T-helper 17 cell (primary cell): ENCODE data around the gene SYT9. TPM values are rescaled to one million over a fixed set of nuclear protein-coding genes. Genes with fewer than 3 reads are reported as not detected.

Source experiments
- ATAC-seq: fragments of 150-1000 bp; cut with Tn5 transposase; 2 replicates; pipeline ENCODE4 v1.10.0; 2021; ENCODE audit warnings: mild to moderate bottlenecking, moderate library complexity
- DNase-seq, 3 donors: peaks; one replicate each; pipeline versions ENCODE4 v3.0.0 to v3.0.0-alpha.2; 2020 to 2021
- H3K9me3 ChIP-seq: one replicate; pipeline ENCODE4 v1.7.0; 2013; ENCODE audit warnings: low read length, mild to moderate bottlenecking; ENCODE audit not compliant: control insufficient read depth, poor library complexity, severe bottlenecking
- H3K27ac Mint-ChIP-seq: one replicate; pipeline ENCODE4 v1.8.0; 2022; ENCODE audit warnings: mild to moderate bottlenecking, moderate library complexity, mixed read lengths
- H3K27me3 Mint-ChIP-seq: one replicate; pipeline ENCODE4 v1.8.0; 2022; ENCODE audit warnings: mixed read lengths
- H3K36me3 Mint-ChIP-seq: one replicate; pipeline ENCODE4 v1.8.0; 2022; ENCODE audit warnings: low read depth, mixed read lengths
- H3K4me1 Mint-ChIP-seq: one replicate; pipeline ENCODE4 v1.8.0; 2022; ENCODE audit warnings: mild to moderate bottlenecking, mixed read lengths
- H3K4me3 Mint-ChIP-seq: one replicate; pipeline ENCODE4 v1.8.0; 2022; ENCODE audit warnings: mild to moderate bottlenecking, moderate library complexity, mixed read lengths
- total RNA-seq, 4 donors: library from RNA in 2 of 4; stranded (reverse) in 2 of 4; gene quantifications; one replicate each; pipeline ENCODE4 v1.2.3 and lab custom pipeline; 2022 to 2026

The SYT9 gene, protein sequence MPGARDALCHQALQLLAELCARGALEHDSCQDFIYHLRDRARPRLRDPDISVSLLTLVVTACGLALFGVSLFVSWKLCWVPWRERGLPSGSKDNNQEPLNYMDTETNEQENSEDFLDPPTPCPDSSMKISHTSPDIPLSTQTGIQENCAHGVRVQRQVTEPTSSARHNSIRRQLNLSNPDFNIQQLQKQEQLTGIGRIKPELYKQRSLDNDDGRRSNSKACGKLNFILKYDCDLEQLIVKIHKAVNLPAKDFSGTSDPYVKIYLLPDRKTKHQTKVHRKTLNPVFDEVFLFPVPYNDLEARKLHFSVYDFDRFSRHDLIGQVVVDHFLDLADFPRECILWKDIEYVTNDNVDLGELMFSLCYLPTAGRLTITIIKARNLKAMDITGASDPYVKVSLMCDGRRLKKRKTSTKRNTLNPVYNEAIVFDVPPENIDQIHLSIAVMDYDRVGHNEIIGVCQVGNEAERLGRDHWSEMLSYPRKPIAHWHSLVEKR
- total RNA-seq (not detected), total RNA-seq (lab: John Stamatoyannopoulos, UW) (0 to 0.58 reads per million in 2 donors)

DNA sequence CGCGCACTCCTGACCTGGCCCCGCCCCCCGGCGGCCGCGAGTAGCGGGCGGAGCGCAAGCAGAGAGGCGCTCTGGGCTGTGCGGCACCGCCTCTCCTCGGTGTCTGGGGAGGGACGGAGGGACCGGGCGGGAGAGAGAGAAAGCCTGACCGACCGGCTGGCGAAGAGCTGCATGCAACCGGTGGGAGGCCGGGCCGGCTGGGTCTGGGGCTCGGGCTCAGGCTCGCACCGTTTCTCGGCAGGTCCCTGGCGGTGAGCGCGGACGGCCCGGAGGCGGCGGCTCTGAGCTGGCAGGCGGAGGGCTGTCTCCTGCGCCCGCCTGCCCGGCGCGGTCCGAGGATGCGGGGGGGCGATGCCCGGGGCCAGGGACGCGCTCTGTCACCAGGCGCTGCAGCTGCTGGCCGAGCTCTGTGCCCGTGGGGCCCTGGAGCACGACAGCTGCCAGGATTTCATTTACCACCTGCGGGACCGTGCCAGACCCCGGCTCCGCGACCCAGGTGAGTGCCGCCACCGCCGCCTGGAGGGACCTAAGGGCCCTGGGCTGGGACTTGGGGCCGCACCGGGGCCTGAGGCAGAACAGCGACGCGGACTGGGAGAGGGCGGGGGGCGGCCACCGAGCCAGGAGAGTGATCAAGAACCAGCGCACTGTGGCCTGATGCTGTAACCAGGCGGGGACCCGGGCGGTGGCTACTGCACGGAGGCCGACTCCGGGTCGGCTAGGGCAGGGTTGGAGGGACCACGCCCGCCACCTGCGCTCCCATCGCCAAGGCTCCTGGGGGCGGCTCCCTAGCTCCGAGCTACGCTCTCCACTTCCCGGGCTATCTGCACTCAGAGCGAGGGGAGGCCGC, at the start of gene SYT9:
TSS of gene SYT9 (plus strand) at position 69 of the 847 bp plus-strand sequence. CDS start at position 352, 283 bp downstream.
- Mint-ChIP-seq H3K27ac (no peak within 1 kb of the TSS), H3K4me1 (no peaks in the 10 kb centered on the region), H3K4me3 (peak within 1 kb of the TSS; percentile 72), H3K27me3 (peaks cover 49% of the 10 kb centered on the region), H3K36me3 (peaks cover 2% of the 10 kb centered on the region)
- H3K9me3 ChIP-seq = no peaks in the 10 kb centered on the region
- ATAC-seq (peak; percentile 50), DNase-seq (peak in 1 of 3 donors; percentile 11)

DNA sequence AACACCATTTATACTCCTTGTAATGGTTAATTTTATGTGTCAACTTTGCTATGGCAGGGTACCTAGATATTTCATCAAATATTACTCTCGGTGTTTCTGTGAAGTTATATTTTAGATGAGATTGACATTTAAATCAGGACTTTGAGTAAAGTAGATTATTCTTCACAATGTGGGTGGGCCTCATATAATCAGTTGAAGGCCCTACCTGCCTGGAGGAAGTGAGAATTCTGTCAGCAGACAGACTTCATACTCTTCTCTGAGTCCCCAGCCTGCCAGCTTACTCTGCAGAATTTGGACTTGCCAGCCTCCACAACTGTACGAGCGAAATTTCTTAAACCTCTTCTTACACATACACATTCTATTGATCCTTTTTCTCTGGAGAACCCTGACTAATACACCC, 49.3 kb upstream of the SYT9 start:
- H3K9me3 ChIP-seq = no peaks in the 10 kb centered on the region
- no peaks in the 10 kb centered on the region for H3K36me3 Mint-ChIP-seq
- no peak for DNase-seq
- H3K4me1 Mint-ChIP-seq = no peaks in the 10 kb centered on the region
- no peak overlapping the region for H3K4me3 Mint-ChIP-seq
- no peak for ATAC-seq
- no peak overlapping the region for H3K27ac Mint-ChIP-seq
- H3K27me3 Mint-ChIP-seq = peaks cover 46% of the 10 kb centered on the region

DNA sequence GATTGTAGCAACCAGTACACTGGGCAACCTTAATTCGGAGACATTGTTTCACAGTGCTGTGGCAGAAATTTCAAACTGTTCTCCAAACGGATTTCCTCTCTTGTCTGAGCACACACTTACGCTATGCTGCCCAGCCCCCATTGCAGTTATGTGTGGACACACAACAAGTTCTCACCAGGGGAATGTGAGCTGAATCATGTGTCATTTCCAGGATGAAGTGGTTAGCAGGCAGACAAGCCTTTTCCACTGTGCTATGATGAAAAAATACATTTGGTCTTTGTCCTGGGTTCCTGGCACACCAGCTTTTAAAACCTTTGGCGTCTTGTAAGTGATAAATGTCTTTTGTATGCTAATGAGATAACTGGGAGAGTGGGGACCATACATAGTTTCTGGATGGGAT, 46.9 kb upstream of the SYT9 start:
- Mint-ChIP-seq H3K36me3 (no peaks in the 10 kb centered on the region), H3K27me3 (peaks cover 49% of the 10 kb centered on the region), H3K27ac (no peak overlapping the region), H3K4me1 (no peaks in the 10 kb centered on the region), H3K4me3 (no peak overlapping the region)
- DNase-seq (no peak), ATAC-seq (no peak)
- H3K9me3 ChIP-seq = no peaks in the 10 kb centered on the region

DNA sequence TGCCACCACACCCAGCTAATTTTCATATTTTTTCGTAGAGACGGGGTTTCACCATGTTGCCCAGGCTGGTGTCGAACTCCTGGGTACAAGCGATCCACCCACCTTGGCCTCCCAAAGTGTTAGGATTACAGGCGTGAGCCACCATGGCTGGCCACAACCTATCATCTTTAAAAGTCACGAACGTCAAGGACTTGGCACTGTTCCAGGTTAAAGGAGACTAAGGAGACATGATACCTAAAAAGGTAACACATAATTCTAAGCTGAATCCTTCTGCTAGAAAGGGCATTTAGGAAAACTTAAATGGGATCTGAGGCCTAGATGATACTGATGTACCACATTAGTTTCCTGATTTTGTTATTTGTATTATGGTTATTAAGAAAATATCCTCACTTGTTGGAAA, 43.3 kb upstream of the SYT9 start:
- Mint-ChIP-seq H3K4me1 (no peaks in the 10 kb centered on the region), H3K27ac (no peak overlapping the region), H3K4me3 (no peak overlapping the region), H3K27me3 (peaks cover 72% of the 10 kb centered on the region), H3K36me3 (no peaks in the 10 kb centered on the region)
- ATAC-seq = no peak
- no peaks in the 10 kb centered on the region for H3K9me3 ChIP-seq
- DNase-seq = no peak

DNA sequence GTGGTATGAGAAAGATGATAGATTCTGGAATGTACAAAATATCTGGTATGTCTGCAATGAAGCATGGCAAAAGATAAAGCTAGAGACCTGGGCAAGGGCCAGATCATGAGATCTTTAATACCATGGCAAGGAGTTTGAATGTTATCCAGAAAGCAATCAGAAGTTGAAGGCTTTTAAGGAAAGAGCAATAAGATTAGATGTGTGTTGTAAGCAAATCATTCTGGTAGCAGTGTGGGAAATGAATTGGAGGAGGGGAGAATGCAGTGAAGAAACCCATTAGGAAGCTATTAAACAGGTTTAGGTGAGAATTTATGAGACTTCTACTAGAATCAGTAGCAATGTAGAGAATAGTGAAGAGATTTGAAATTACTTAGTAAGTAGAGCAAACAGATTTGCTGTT, 32.2 kb upstream of the SYT9 start:
- ATAC-seq = no peak
- DNase-seq = no peak
- peaks cover 1% of the 10 kb centered on the region for H3K4me1 Mint-ChIP-seq
- no peaks in the 10 kb centered on the region for H3K9me3 ChIP-seq
- no peak overlapping the region for H3K4me3 Mint-ChIP-seq
- H3K36me3 Mint-ChIP-seq = no peaks in the 10 kb centered on the region
- H3K27ac Mint-ChIP-seq = no peak overlapping the region
- peaks cover 58% of the 10 kb centered on the region for H3K27me3 Mint-ChIP-seq

DNA sequence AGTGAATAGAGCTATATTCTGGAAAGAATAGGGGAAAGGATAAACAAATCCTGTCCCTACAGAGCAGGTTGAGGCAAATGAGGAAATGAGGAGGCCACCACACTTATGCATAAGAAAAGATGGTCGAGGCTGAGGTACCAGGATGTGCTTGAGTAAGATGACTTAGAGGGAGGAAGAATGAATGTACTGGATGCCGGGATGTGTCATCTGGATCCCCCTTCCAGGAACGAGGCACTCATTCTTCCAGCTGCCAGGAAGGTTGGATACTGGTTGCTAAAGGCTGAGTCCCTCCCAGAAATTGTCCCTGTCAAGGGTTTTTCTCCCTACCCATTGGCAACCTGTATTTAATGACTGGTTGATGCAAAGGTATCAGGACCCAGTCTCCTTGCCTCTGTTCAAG, 31.1 kb upstream of the SYT9 start:
- H3K4me3 Mint-ChIP-seq = no peak overlapping the region
- H3K4me1 Mint-ChIP-seq = no peaks in the 10 kb centered on the region
- H3K9me3 ChIP-seq = no peaks in the 10 kb centered on the region
- H3K27ac Mint-ChIP-seq = no peak overlapping the region
- peaks cover 48% of the 10 kb centered on the region for H3K27me3 Mint-ChIP-seq
- DNase-seq (no peak), ATAC-seq (no peak)
- no peaks in the 10 kb centered on the region for H3K36me3 Mint-ChIP-seq

DNA sequence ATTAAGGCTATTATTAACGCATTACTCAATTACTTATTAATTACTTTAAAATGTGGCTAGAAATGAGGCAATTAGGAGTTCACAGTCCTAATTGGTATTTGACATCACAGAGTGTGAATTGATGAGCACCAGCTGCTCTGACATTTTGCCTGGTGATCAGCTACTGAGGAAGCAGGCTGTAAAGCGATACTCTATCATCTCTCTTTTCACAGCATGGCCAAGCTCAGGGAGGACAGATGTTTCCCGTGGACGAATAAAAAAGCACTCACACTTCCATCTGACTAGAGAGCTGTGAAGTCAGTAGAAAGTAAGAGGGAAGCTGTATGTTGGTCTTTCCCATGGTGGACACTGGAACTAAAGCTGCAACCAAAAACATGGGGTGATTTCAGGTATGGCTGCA, 29.1 kb upstream of the SYT9 start:
- ATAC-seq = no peak
- H3K4me1 Mint-ChIP-seq = no peaks in the 10 kb centered on the region
- H3K27me3 Mint-ChIP-seq = peaks cover 46% of the 10 kb centered on the region
- no peak for DNase-seq
- no peak overlapping the region for H3K27ac Mint-ChIP-seq
- no peak overlapping the region for H3K4me3 Mint-ChIP-seq
- H3K36me3 Mint-ChIP-seq = no peaks in the 10 kb centered on the region
- H3K9me3 ChIP-seq = no peaks in the 10 kb centered on the region

DNA sequence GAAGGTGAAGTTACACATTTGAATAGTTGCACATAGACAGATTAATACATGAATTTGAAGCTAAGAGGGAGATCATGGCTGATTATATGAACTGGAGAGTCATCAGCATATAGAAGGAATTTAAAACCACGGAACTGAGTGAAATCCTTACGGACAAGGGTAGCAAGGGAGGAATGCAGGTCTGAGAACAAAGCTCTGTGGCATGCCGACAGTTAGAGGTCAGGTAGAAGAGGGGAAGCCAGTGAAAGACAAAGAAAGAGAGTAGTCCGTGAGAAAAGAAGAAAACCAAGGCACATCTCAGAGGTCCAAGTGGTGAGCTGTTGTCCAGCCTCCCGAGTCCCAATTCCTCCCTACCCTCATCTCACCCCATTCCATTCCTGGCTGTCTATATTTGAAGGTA, 11.8 kb upstream of the SYT9 start:
- H3K27ac Mint-ChIP-seq = no peak overlapping the region
- H3K4me1 Mint-ChIP-seq = peaks cover 3% of the 10 kb centered on the region
- peaks cover 65% of the 10 kb centered on the region for H3K27me3 Mint-ChIP-seq
- DNase-seq (no peak), ATAC-seq (no peak)
- H3K36me3 Mint-ChIP-seq = peaks cover 4% of the 10 kb centered on the region
- no peaks in the 10 kb centered on the region for H3K9me3 ChIP-seq
- no peak overlapping the region for H3K4me3 Mint-ChIP-seq

DNA sequence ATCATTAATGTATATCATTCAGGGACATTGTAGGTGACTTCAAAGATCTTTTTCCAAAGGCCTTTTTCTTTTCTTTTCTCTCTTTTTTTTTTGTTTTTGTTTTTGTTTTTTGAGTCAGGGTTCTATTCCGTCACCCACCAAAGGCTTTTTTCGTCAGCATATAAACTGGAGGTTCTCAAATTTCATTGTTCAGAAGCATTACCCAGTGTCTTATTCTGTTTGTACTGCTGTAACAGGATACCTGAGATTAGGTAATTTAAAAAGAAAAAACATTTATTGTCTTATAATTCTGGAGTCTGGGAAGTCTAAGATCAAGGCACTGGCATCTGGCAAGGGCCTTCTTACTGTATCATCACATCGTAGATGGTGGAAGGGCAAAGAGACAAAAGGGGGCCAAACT, 6.4 kb upstream of the SYT9 start:
- no peak overlapping the region for H3K27ac Mint-ChIP-seq
- ATAC-seq = no peak
- peaks cover 37% of the 10 kb centered on the region for H3K27me3 Mint-ChIP-seq
- no peak overlapping the region for H3K4me3 Mint-ChIP-seq
- no peak for DNase-seq
- H3K9me3 ChIP-seq = no peaks in the 10 kb centered on the region
- peaks cover 2% of the 10 kb centered on the region for H3K36me3 Mint-ChIP-seq
- H3K4me1 Mint-ChIP-seq = peaks cover 4% of the 10 kb centered on the region

DNA sequence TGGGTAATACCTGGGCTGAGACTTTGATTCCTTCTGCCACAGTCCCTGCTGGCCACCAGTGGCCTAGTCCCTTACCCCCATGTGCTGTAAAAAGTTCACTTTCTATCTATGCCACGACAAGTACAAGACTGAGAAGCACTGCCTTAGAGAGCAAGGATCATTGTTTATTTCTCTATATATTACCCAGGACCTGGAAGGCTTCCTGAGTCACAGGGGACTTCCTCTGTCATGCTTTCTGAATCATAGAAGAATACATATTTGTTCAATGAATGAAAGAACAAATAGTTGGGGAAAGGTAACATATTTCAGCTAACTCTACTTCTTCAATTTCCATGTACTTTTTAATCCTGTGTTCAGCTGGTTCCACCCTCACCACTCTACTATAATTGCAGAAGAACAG, 5.5 kb upstream of the SYT9 start:
- H3K4me1 Mint-ChIP-seq = peaks cover 4% of the 10 kb centered on the region
- no peak for ATAC-seq
- peaks cover 42% of the 10 kb centered on the region for H3K27me3 Mint-ChIP-seq
- H3K4me3 Mint-ChIP-seq = no peak overlapping the region
- H3K27ac Mint-ChIP-seq = no peak overlapping the region
- DNase-seq = no peak
- peaks cover 3% of the 10 kb centered on the region for H3K36me3 Mint-ChIP-seq
- no peaks in the 10 kb centered on the region for H3K9me3 ChIP-seq

DNA sequence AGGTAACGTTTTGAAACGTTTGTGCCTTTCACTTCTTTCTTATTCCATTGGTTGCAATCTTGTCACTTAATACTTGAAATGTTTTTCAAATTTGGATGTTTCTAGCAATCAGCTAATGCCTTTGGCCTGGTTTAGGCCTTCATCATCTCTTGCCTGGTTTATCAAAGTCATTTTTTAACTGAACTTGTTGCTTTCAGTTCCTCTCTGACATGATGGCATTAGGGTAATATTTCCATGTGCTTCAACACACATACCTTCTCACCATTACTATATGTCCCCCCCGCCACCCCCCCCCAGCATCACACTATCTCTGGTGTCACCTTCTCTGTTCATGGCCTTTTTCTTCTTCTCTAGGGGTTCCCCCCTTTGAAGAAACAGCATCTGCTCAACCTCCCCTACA, 1.5 kb upstream of the SYT9 start:
- DNase-seq (no peak), ATAC-seq (no peak)
- no peaks in the 10 kb centered on the region for H3K4me1 Mint-ChIP-seq
- H3K27me3 Mint-ChIP-seq = peaks cover 40% of the 10 kb centered on the region
- H3K36me3 Mint-ChIP-seq = peaks cover 2% of the 10 kb centered on the region
- H3K27ac Mint-ChIP-seq = no peak overlapping the region
- no peak overlapping the region for H3K4me3 Mint-ChIP-seq
- H3K9me3 ChIP-seq = no peaks in the 10 kb centered on the region

DNA sequence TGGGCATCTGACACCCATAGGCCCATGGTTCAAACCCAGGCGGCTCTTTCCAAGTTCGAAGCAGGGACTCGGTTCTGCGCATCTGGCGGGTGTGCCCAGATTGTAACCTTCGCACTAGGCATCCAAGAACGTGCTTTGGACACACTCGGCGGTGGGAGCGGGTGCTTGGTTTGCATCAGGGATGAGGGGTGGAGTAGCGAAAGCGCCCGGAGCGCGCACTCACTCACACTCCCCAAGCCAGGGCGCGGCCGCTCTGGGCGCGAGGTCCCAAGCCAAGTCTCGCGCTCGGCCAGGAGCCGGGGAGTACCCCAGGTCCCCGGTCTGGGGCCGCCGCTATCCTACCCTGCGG, 243 bp upstream of the SYT9 start:
- peaks cover 2% of the 10 kb centered on the region for H3K36me3 Mint-ChIP-seq
- H3K27ac Mint-ChIP-seq = no peak overlapping the region
- no peak overlapping the region for H3K4me3 Mint-ChIP-seq
- no peaks in the 10 kb centered on the region for H3K4me1 Mint-ChIP-seq
- no peak for DNase-seq
- no peak for ATAC-seq
- no peaks in the 10 kb centered on the region for H3K9me3 ChIP-seq
- H3K27me3 Mint-ChIP-seq = peaks cover 49% of the 10 kb centered on the region

DNA sequence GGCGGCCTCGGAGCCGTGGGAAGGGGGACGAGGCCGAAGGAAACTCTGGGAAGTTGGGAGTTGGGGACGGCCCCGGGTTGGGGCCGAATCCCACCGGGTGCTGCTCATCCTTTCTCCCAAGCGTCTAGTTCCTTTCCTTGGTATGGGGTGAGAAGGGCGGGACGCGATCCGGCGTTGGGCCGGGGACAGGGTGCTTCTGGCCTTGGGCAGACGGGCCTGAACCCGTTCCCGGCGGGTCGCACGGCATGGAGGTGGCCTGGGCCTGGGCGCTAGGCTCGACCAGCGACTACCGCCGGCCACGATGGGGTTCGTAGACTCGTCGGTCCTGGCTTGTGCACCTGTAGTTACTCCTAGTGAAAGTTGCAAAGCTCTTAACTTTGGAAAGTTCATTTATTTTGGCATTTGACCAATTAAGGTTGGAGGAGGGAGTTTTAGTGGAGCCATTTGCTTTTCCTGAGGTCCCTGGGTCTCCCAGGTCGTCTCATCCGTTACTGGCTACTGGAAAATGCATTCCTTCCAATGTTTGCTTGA, 1.0 kb downstream of the SYT9 start:
- H3K4me1 Mint-ChIP-seq = no peaks in the 10 kb centered on the region
- H3K27me3 Mint-ChIP-seq = peaks cover 51% of the 10 kb centered on the region
- peak overlapping the region; percentile 72 for H3K4me3 Mint-ChIP-seq
- peaks cover 2% of the 10 kb centered on the region for H3K36me3 Mint-ChIP-seq
- no peak overlapping the region for H3K27ac Mint-ChIP-seq
- no peak for DNase-seq
- ATAC-seq = no peak
- H3K9me3 ChIP-seq = no peaks in the 10 kb centered on the region
